ENCODE data around the gene SERINC3. TPM values are rescaled to one million over a fixed set of nuclear protein-coding genes. Genes with fewer than 3 reads are reported as not detected.

The SERINC3 gene
- polyA plus RNA-seq, 1 experiment, result 333 TPM

- POLR2A ChIA-PET, result no interaction called here
- H3K4me3 ChIP-seq (ENCODE audit: low read depth, low read length), result no peak overlapping the region
- CTCF ChIA-PET, result interaction anchor here (0.6 to 2.0 kb wide), 4 partner anchors 8 to 108 kb away, joined by 3 to 5 read pairs (median 3); no protein-coding TSS in a partner anchor
- no peaks in the 10 kb centered on the region for H3K27me3 ChIP-seq (ENCODE audit: control insufficient read depth, insufficient read depth, low read length)
- TF ChIP-seq, protein P1, sequence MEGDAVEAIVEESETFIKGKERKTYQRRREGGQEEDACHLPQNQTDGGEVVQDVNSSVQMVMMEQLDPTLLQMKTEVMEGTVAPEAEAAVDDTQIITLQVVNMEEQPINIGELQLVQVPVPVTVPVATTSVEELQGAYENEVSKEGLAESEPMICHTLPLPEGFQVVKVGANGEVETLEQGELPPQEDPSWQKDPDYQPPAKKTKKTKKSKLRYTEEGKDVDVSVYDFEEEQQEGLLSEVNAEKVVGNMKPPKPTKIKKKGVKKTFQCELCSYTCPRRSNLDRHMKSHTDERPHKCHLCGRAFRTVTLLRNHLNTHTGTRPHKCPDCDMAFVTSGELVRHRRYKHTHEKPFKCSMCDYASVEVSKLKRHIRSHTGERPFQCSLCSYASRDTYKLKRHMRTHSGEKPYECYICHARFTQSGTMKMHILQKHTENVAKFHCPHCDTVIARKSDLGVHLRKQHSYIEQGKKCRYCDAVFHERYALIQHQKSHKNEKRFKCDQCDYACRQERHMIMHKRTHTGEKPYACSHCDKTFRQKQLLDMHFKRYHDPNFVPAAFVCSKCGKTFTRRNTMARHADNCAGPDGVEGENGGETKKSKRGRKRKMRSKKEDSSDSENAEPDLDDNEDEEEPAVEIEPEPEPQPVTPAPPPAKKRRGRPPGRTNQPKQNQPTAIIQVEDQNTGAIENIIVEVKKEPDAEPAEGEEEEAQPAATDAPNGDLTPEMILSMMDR (IDR thresholded peaks at IDR 0.05; ENCODE audit: insufficient read depth, low read depth, low read length), result no peak
- no peak for DNase-seq (ENCODE audit: low read depth)
- no peaks in the 10 kb centered on the region for H3K36me3 ChIP-seq (ENCODE audit: control insufficient read depth, insufficient read depth, low read length)
These were observed 19.0 kb upstream of the SERINC3 start for GRCh38 chr20:44540834-44541233.

GRCh38 chr20:44537993-44538392, 16.1 kb upstream of the SERINC3 start:
- POLR2A ChIA-PET, result no interaction called here
- Histone ChIP-seq H3K27me3 (ENCODE audit: control insufficient read depth, insufficient read depth, low read length) (no peaks in the 10 kb centered on the region), H3K36me3 (ENCODE audit: control insufficient read depth, insufficient read depth, low read length) (no peaks in the 10 kb centered on the region), H3K4me3 (ENCODE audit: low read depth, low read length) (no peak overlapping the region)
- TF ChIP-seq, protein P1 (IDR thresholded peaks at IDR 0.05; ENCODE audit: insufficient read depth, low read depth, low read length), result peak; percentile 30; the same call in 1 of the 2 replicates
- CTCF ChIA-PET, result interaction anchor here (0.5 to 2.7 kb wide), 3 partner anchors 11 to 152 kb away, joined by 3 to 14 read pairs (median 3); no protein-coding TSS in a partner anchor
- DNase-seq (ENCODE audit: low read depth), result no peak

DNA sequence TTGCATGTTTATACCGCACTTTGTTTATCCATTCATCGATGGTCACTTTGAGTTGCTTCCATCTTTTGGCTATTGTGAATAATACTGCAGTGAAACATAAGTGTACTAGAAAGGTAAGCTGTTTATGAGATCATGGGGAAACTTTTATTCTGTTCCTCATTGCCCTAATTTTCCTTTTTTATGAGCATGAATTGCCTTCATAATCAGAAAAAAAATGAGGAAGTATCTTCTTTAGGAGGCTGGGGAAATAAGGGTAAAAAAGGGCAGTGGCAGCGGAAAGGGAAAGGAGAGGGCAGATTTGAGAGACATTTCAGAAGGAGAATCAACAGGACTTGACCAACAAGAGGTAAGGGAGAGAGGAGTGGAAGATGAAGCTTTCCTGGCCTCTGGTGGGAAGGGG, 14.3 kb upstream of the SERINC3 start:
- TF ChIP-seq, protein P1 (IDR thresholded peaks at IDR 0.05; ENCODE audit: insufficient read depth, low read depth, low read length), result no peak

DNA sequence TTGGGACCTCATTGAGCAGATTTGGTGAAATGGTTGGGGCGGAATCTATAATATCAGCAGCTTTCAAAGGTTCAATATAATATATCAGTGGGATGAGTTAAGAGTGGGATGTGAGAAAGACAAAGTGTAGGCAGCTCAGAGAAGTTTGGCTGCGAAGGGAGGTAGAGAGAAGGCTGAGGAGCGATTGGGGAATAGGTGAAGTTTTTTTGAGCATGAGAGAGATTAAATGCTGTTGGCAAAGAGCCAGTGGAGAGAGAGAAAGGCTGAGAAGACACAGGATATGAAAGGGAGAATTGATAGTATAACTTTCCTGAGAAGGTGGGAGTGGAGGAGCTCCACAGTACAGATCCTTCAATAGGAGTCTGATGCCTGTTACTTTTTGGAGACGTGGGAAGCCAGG, 12.1 kb upstream of the SERINC3 start:
- ChIA-PET CTCF (interaction anchor here (0.6 to 1.3 kb wide), 2 partner anchors 13 to 71 kb away, joined by 3 to 4 read pairs; partner anchors contain the start of gene SERINC3), POLR2A (no interaction called here)
- TF ChIP-seq, protein P1 (IDR thresholded peaks at IDR 0.05; ENCODE audit: insufficient read depth, low read depth, low read length), result no peak

More for the DNA sequence above, 14.3 kb upstream of the SERINC3 start:
- no peak overlapping the region for H3K4me3 ChIP-seq (ENCODE audit: low read depth, low read length)
- POLR2A ChIA-PET, result no interaction called here
- no peak for DNase-seq (ENCODE audit: low read depth)
- CTCF ChIA-PET, result interaction anchor here (1.9 kb wide), 1 partner anchor 74 kb away, joined by 6 read pairs; no protein-coding TSS in a partner anchor
- no peaks in the 10 kb centered on the region for H3K27me3 ChIP-seq (ENCODE audit: control insufficient read depth, insufficient read depth, low read length)
- no peaks in the 10 kb centered on the region for H3K36me3 ChIP-seq (ENCODE audit: control insufficient read depth, insufficient read depth, low read length)

DNA sequence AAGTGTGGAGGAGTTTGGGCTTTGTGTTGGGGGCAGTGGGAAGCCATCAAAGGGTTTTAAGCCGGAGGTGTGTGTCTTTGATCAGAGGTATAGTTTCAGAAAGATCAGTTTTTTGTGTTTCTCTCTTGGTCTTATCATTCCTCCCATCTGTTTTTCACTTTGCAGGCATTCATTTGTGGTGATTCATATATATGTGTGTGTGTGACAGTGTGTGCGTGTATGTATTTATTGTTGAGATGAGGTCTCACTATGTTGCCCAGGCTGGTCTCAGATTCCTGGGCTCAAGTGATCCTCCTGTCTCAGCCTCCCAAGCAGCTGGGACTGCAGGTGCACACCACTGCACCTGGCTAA, 11.1 kb upstream of the SERINC3 start:
- ChIA-PET CTCF (interaction anchor here (0.6 kb wide), 2 partner anchors 8 to 17 kb away, joined by 3 read pairs; no protein-coding TSS in a partner anchor), POLR2A (no interaction called here)
- DNase-seq (ENCODE audit: low read depth), result no peak
- Histone ChIP-seq H3K36me3 (ENCODE audit: control insufficient read depth, insufficient read depth, low read length) (no peaks in the 10 kb centered on the region), H3K4me3 (ENCODE audit: low read depth, low read length) (peak overlapping the region; percentile 67), H3K27me3 (ENCODE audit: control insufficient read depth, insufficient read depth, low read length) (no peaks in the 10 kb centered on the region)
- TF ChIP-seq, protein P1 (IDR thresholded peaks at IDR 0.05; ENCODE audit: insufficient read depth, low read depth, low read length), result no peak

More for the DNA sequence above, 12.1 kb upstream of the SERINC3 start:
- no peak for DNase-seq (ENCODE audit: low read depth)
- no peaks in the 10 kb centered on the region for H3K27me3 ChIP-seq (ENCODE audit: control insufficient read depth, insufficient read depth, low read length)
- H3K4me3 ChIP-seq (ENCODE audit: low read depth, low read length), result no peak overlapping the region
- no peaks in the 10 kb centered on the region for H3K36me3 ChIP-seq (ENCODE audit: control insufficient read depth, insufficient read depth, low read length)
